ENCODE results near the gene SECISBP2L.

The SECISBP2L gene

DNA sequence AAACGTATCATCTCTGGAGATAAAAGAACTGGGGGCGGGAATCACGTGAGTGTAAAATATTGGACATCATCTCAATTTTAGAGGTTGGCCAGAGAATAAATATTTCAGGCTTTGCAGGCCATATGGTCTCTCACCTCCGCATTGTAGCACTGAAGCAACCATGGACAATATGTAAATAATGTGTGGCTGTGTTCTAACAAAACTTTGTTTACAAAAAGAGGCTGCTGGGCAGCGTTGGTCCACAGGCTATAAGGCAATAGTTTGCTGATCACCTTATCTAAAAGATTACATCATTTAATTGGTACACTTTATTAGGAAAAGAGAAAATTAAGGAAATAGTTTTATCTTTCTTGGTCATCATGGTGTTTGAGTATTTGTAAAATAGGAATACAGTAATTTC is 60.0 kb downstream of the SECISBP2L start:
- Histone ChIP-seq H3K4me1 (ENCODE audit: low read length) (no peaks in the 10 kb centered on the region), H4K20me1 (ENCODE audit: insufficient read depth, low read length) (no peaks in the 10 kb centered on the region), H3K27ac (ENCODE audit: low read length) (no peak overlapping the region), H2AFZ (ENCODE audit: low read depth, low read length) (no peak overlapping the region), H3K4me3 (ENCODE audit: low read length) (no peak overlapping the region), H3K27me3 (ENCODE audit: low read depth, low read length) (no peaks in the 10 kb centered on the region), H3K4me2 (ENCODE audit: low read length) (no peak overlapping the region), H3K9ac (ENCODE audit: low read length) (no peak overlapping the region), H3K36me3 (replicated peaks; ENCODE audit: low read depth, low read length) (peaks cover 10% of the 10 kb centered on the region), H3K9me3 (ENCODE audit: insufficient read depth, low read length) (no peaks in the 10 kb centered on the region), H3K79me2 (ENCODE audit: low read length) (no peaks in the 10 kb centered on the region)
- TF ChIP-seq EZH2phosphoT487 (IDR thresholded peaks at IDR 0.05; ENCODE audit: low read depth) = no peak
- TF ChIP-seq, protein P1, sequence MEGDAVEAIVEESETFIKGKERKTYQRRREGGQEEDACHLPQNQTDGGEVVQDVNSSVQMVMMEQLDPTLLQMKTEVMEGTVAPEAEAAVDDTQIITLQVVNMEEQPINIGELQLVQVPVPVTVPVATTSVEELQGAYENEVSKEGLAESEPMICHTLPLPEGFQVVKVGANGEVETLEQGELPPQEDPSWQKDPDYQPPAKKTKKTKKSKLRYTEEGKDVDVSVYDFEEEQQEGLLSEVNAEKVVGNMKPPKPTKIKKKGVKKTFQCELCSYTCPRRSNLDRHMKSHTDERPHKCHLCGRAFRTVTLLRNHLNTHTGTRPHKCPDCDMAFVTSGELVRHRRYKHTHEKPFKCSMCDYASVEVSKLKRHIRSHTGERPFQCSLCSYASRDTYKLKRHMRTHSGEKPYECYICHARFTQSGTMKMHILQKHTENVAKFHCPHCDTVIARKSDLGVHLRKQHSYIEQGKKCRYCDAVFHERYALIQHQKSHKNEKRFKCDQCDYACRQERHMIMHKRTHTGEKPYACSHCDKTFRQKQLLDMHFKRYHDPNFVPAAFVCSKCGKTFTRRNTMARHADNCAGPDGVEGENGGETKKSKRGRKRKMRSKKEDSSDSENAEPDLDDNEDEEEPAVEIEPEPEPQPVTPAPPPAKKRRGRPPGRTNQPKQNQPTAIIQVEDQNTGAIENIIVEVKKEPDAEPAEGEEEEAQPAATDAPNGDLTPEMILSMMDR (IDR thresholded peaks at IDR 0.05; ENCODE audit: low read depth, low read length) = no peak

DNA sequence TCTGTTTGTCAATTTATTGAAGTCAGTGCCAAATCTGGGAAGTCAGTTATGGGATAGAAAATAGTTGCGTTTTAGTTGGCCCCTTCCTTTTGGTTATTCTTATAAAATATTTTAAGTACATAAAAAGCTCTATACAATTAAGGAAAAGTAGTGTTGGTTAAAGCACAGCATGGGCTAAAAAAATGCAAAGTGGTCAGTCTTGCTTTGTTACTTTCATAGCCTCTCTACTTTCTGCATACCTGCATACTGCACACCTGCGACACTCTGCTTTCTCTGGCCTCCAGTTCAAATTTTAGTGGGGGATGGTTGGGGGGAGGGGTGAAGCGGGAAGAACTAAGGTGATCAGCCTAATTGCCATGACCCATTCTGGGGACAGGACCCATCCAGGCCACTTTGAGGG is 60.7 kb downstream of the SECISBP2L start:
- H3K27me3 ChIP-seq (ENCODE audit: low read depth, low read length) = no peaks in the 10 kb centered on the region
- H4K20me1 ChIP-seq (ENCODE audit: insufficient read depth, low read length) = no peaks in the 10 kb centered on the region
- no peaks in the 10 kb centered on the region for H3K4me1 ChIP-seq (ENCODE audit: low read length)
- no peaks in the 10 kb centered on the region for H3K79me2 ChIP-seq (ENCODE audit: low read length)
- peaks cover 6% of the 10 kb centered on the region for H3K36me3 ChIP-seq (replicated peaks; ENCODE audit: low read depth, low read length)
- no peak overlapping the region for H3K4me2 ChIP-seq (ENCODE audit: low read length)
- H2AFZ ChIP-seq (ENCODE audit: low read depth, low read length) = no peak overlapping the region
- no peaks in the 10 kb centered on the region for H3K9me3 ChIP-seq (ENCODE audit: insufficient read depth, low read length)
- TF ChIP-seq, protein P1 (IDR thresholded peaks at IDR 0.05; ENCODE audit: low read depth, low read length) = no peak
- no peak for TF ChIP-seq EZH2phosphoT487 (IDR thresholded peaks at IDR 0.05; ENCODE audit: low read depth)
- H3K4me3 ChIP-seq (ENCODE audit: low read length) = no peak overlapping the region
- H3K9ac ChIP-seq (ENCODE audit: low read length) = no peak overlapping the region
- H3K27ac ChIP-seq (ENCODE audit: low read length) = no peak overlapping the region

DNA sequence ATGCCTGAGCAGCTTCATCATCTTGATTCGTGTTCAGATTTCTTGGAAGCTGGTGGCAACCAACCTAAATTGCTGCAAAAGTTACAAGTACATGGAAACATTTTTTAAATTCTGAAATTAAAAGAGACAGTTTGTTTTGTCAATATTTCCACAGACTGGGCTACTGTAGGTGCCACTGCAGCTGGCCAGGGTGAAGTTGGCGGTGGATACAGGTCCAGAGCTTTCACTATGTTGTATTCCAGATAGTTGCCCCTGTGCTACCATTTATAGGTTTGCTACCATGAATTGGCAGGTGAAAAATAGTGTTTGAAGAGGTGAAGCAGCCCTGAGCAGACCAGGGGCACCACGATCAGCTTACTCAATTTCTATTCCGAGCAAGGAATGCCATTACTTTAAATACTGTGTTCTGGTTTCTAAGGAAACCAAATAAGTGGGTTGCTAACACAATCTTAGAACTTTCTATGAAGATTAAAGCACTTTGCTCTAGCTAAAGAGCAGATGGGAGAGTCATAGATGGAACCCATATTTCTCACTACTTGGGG is 61.4 kb downstream of the SECISBP2L start:
- Histone ChIP-seq H3K9me3 (ENCODE audit: insufficient read depth, low read length) (no peaks in the 10 kb centered on the region), H3K4me1 (ENCODE audit: low read length) (no peaks in the 10 kb centered on the region), H3K36me3 (replicated peaks; ENCODE audit: low read depth, low read length) (peaks cover 6% of the 10 kb centered on the region), H3K9ac (ENCODE audit: low read length) (no peak overlapping the region), H3K4me3 (ENCODE audit: low read length) (no peak overlapping the region), H3K4me2 (ENCODE audit: low read length) (no peak overlapping the region), H2AFZ (ENCODE audit: low read depth, low read length) (no peak overlapping the region), H3K27ac (ENCODE audit: low read length) (no peak overlapping the region), H3K79me2 (ENCODE audit: low read length) (no peaks in the 10 kb centered on the region), H3K27me3 (ENCODE audit: low read depth, low read length) (no peaks in the 10 kb centered on the region), H4K20me1 (ENCODE audit: insufficient read depth, low read length) (no peaks in the 10 kb centered on the region)
- TF ChIP-seq, protein P1 (IDR thresholded peaks at IDR 0.05; ENCODE audit: low read depth, low read length) = no peak
- TF ChIP-seq EZH2phosphoT487 (IDR thresholded peaks at IDR 0.05; ENCODE audit: low read depth) = no peak

DNA sequence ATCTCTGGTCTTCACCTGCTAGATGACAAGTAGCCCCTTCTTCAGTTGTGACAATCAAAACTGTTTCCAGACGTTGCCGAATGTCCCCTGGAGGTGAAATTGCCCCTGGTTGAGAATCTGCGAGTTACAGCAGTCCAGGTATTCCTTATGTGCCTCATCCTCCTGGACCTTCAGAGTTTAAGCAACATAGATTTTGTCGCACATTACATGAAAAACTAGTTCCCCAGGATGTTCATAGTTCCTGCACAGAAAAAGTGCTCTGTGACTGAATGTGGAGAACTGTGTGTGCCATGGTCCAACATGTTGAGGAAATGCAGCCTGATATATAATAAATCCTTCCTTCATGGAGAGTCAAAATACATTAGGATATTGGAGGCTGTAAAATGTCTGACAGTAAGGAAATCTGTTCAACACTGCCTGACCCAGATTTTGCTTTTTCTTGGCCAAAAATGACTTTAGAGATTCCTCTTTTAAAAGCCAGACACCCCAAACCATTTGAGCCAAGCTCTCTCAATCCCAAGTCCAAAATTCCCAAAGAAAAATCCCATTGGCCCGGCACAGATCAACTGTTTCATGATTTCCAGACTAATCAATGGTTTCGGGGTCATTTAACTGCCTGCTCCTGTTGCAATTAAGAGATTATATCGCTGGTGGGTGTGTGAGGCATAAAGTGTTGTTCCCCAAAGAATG is 62.1 kb downstream of the SECISBP2L start:
- Histone ChIP-seq H3K27me3 (ENCODE audit: low read depth, low read length) (no peaks in the 10 kb centered on the region), H3K9ac (ENCODE audit: low read length) (no peak overlapping the region), H3K4me3 (ENCODE audit: low read length) (no peak overlapping the region), H2AFZ (ENCODE audit: low read depth, low read length) (no peak overlapping the region), H3K4me1 (ENCODE audit: low read length) (no peaks in the 10 kb centered on the region), H3K27ac (ENCODE audit: low read length) (no peak overlapping the region), H3K4me2 (ENCODE audit: low read length) (no peak overlapping the region), H3K9me3 (ENCODE audit: insufficient read depth, low read length) (no peaks in the 10 kb centered on the region), H3K79me2 (ENCODE audit: low read length) (no peaks in the 10 kb centered on the region), H4K20me1 (ENCODE audit: insufficient read depth, low read length) (no peaks in the 10 kb centered on the region), H3K36me3 (replicated peaks; ENCODE audit: low read depth, low read length) (peaks cover 6% of the 10 kb centered on the region)
- TF ChIP-seq, protein P1 (IDR thresholded peaks at IDR 0.05; ENCODE audit: low read depth, low read length) = no peak
- TF ChIP-seq EZH2phosphoT487 (IDR thresholded peaks at IDR 0.05; ENCODE audit: low read depth) = no peak

All from OCI-LY3 (cell line).